MM.1S (cell line): ENCODE measurements around the gene CDH20.

Experiments
- DNase-seq: peaks from one replicate; pipeline ENCODE4 v3.0.0-alpha.2; 2015
- H2AFZ ChIP-seq: fragments of 300-600 bp; sonication (generic); 2 replicates; pipeline ENCODE4 v1.6.0; 2016; ENCODE audit warnings: antibody characterized with exemption, low read length
- H3F3A ChIP-seq: fragments of 300-600 bp; sonication (generic); 2 replicates; pipeline ENCODE4 v1.6.1; 2016; ENCODE audit warnings: mild to moderate bottlenecking, antibody characterized with exemption, low read length, moderate library complexity, mixed read lengths; ENCODE audit not compliant: insufficient read depth
- H3K27ac ChIP-seq: fragments of 300-600 bp; sonication (generic); 2 replicates; pipeline ENCODE4 v1.5.1; 2016; ENCODE audit warnings: mild to moderate bottlenecking, low read length
- H3K27me3 ChIP-seq: fragments of 300-600 bp; sonication (generic); replicated peaks from 2 replicates; pipeline ENCODE4 v1.6.0; 2016; ENCODE audit warnings: low read length; ENCODE audit not compliant: insufficient read depth
- H3K36me3 ChIP-seq: fragments of 300-600 bp; sonication (generic); replicated peaks from 2 replicates; pipeline ENCODE4 v1.6.1; 2016; ENCODE audit warnings: mild to moderate bottlenecking, low read length, mixed read lengths; ENCODE audit not compliant: insufficient read depth
- H3K4me1 ChIP-seq: fragments of 300-600 bp; sonication (generic); 2 replicates; pipeline ENCODE4 v1.6.1; 2016; ENCODE audit warnings: low read length, mixed read lengths
- H3K4me2 ChIP-seq: fragments of 300-600 bp; sonication (generic); 2 replicates; pipeline ENCODE4 v1.6.0; 2016; ENCODE audit warnings: low read depth, low read length
- H3K4me3 ChIP-seq: fragments of 300-600 bp; sonication (generic); 2 replicates; pipeline ENCODE4 v1.5.1; 2016; ENCODE audit warnings: low read length, mixed read lengths
- H3K79me2 ChIP-seq: fragments of 300-600 bp; sonication (generic); 2 replicates; pipeline ENCODE4 v1.6.1; 2016; ENCODE audit warnings: mixed run types, low read length, mixed read lengths
- H3K9ac ChIP-seq: fragments of 300-600 bp; sonication (generic); 2 replicates; pipeline ENCODE4 v1.6.1; 2016; ENCODE audit warnings: low read length, mixed read lengths
- H3K9me2 ChIP-seq: fragments of 300-600 bp; sonication (generic); replicated peaks from 2 replicates; pipeline ENCODE4 v1.6.1; 2016; ENCODE audit warnings: mild to moderate bottlenecking, low read length, mixed read lengths; ENCODE audit not compliant: insufficient read depth
- H3K9me3 ChIP-seq: fragments of 300-600 bp; sonication (generic); replicated peaks from 2 replicates; pipeline ENCODE4 v1.6.1; 2016; ENCODE audit warnings: mild to moderate bottlenecking, low read length, mixed read lengths; ENCODE audit not compliant: insufficient read depth
- H4K20me1 ChIP-seq: fragments of 300-600 bp; sonication (generic); 2 replicates; pipeline ENCODE4 v1.6.1; 2016; ENCODE audit warnings: mild to moderate bottlenecking, low read length, moderate library complexity, mixed read lengths; ENCODE audit not compliant: insufficient read depth
- CTCF ChIP-seq: fragments of 300-600 bp; sonication (generic); IDR thresholded peaks from 2 replicates; pipeline ENCODE4 v1.5.1; 2016; ENCODE audit warnings: antibody characterized with exemption, low read length, mixed read lengths
- EZH2 ChIP-seq: fragments of 300-600 bp; sonication (generic); optimal IDR thresholded peaks from 2 replicates; pipeline ENCODE3; 2017; ENCODE audit warnings: low read depth, mild to moderate bottlenecking, antibody characterized with exemption, low read length, mixed read lengths
- EZH2phosphoT487 ChIP-seq: fragments of 300-600 bp; sonication (generic); IDR thresholded peaks from 2 replicates; pipeline ENCODE4 v1.6.1; 2018; ENCODE audit warnings: antibody characterized with exemption, low read length

The CDH20 gene

DNA sequence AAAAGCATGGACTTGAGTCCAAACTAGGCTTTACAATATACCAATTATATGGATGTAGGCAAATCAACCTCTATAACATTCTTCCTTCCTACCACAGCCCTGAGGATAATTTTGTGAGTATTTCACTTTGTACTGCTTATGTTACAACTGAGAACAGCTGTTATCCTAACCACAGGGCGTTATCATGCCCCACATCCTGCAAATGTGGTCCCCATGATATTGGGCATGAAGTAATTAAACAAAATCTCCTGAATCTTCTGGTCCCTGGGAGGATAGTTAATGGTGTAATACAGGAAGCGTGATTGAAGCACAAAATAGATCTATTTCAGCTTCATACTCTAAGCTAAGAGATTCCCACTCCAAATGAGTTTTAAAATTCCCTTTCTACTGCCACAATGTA lies 223.6 kb downstream of the CDH20 start:
- Histone ChIP-seq H3K79me2 (no peaks in the 10 kb centered on the region), H3K9ac (no peak overlapping the region), H2AFZ (no peak overlapping the region), H3K9me2 (no peaks in the 10 kb centered on the region), H3F3A (no peaks in the 10 kb centered on the region), H3K27me3 (no peaks in the 10 kb centered on the region), H3K4me1 (no peaks in the 10 kb centered on the region), H4K20me1 (no peaks in the 10 kb centered on the region), H3K4me3 (no peak overlapping the region), H3K27ac (no peak overlapping the region), H3K36me3 (no peaks in the 10 kb centered on the region), H3K9me3 (no peaks in the 10 kb centered on the region), H3K4me2 (no peak overlapping the region)
- DNase-seq: no peak
- TF ChIP-seq EZH2phosphoT487 (no peak), EZH2 (no peak), CTCF (no peak)

- H3K27ac ChIP-seq: no peak overlapping the region
- H3K9me2 ChIP-seq: no peaks in the 10 kb centered on the region
- no peaks in the 10 kb centered on the region for H4K20me1 ChIP-seq
- no peaks in the 10 kb centered on the region for H3K36me3 ChIP-seq
- H3K4me2 ChIP-seq: no peak overlapping the region
- H2AFZ ChIP-seq: no peak overlapping the region
- H3K4me1 ChIP-seq: no peaks in the 10 kb centered on the region
- no peaks in the 10 kb centered on the region for H3K9me3 ChIP-seq
- no peak overlapping the region for H3K4me3 ChIP-seq
- no peaks in the 10 kb centered on the region for H3K79me2 ChIP-seq
- no peak for DNase-seq
- no peak for TF ChIP-seq EZH2phosphoT487
- no peak overlapping the region for H3K9ac ChIP-seq
- no peaks in the 10 kb centered on the region for H3F3A ChIP-seq
- no peaks in the 10 kb centered on the region for H3K27me3 ChIP-seq
These were observed 236.1 kb downstream of the CDH20 start for GRCh38 chr18:61569176-61569892.

GRCh38 chr18:61570070-61570469 lies 236.8 kb downstream of the CDH20 start:
- Histone ChIP-seq H3K9ac (no peak overlapping the region), H4K20me1 (no peaks in the 10 kb centered on the region), H3K27ac (no peak overlapping the region), H3K27me3 (no peaks in the 10 kb centered on the region), H3K4me3 (no peak overlapping the region), H3F3A (no peaks in the 10 kb centered on the region), H3K36me3 (no peaks in the 10 kb centered on the region), H3K4me2 (no peak overlapping the region), H3K4me1 (no peaks in the 10 kb centered on the region), H2AFZ (no peak overlapping the region), H3K79me2 (no peaks in the 10 kb centered on the region), H3K9me2 (no peaks in the 10 kb centered on the region), H3K9me3 (no peaks in the 10 kb centered on the region)
- DNase-seq: no peak
- TF ChIP-seq CTCF: no peak
- TF ChIP-seq EZH2phosphoT487: no peak
- TF ChIP-seq EZH2: no peak

GRCh38 chr18:61572084-61572655 lies 238.9 kb downstream of the CDH20 start:
- no peaks in the 10 kb centered on the region for H3K79me2 ChIP-seq
- no peaks in the 10 kb centered on the region for H3K4me1 ChIP-seq
- DNase-seq: no peak
- no peaks in the 10 kb centered on the region for H3F3A ChIP-seq
- H4K20me1 ChIP-seq: no peaks in the 10 kb centered on the region
- no peak overlapping the region for H2AFZ ChIP-seq
- H3K4me3 ChIP-seq: no peak overlapping the region
- H3K9me3 ChIP-seq: no peaks in the 10 kb centered on the region
- no peaks in the 10 kb centered on the region for H3K27me3 ChIP-seq
- H3K9me2 ChIP-seq: no peaks in the 10 kb centered on the region
- no peak for TF ChIP-seq CTCF
- TF ChIP-seq EZH2phosphoT487: no peak
- no peak for TF ChIP-seq EZH2
- no peaks in the 10 kb centered on the region for H3K36me3 ChIP-seq
- no peak overlapping the region for H3K4me2 ChIP-seq
- H3K9ac ChIP-seq: no peak overlapping the region
- no peak overlapping the region for H3K27ac ChIP-seq
